Measurements from ENCODE around the gene TPST2. TPM values are rescaled to one million over a fixed set of nuclear protein-coding genes. Genes with fewer than 3 reads are reported as not detected.
A peak's percentile ranks its signal among the peaks of the same experiment; 100 is the strongest.

Gene TPST2
- polyA plus RNA-seq, 1 experiment = 33.6 TPM

DNA sequence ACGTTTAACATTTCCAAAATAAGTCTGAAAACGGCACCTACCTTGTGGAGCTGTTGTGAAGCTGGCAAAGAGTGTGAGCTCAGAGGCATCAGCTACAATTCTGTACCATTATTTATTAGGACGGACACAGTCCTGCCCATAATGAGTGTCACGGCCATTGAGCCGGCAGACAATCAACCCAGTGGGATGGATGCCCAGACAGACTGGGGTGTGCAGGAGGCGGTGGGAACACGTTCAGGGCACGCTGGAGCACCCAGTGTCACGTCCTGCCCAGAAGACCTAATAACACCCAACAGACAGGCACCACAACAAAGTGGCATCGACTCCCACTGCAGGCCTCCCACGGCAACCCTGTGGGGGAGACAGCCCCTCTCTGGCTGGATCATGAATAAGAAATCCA lies 34.5 kb downstream of the TPST2 start:
- CTCF ChIA-PET = no interaction called here
- no peak overlapping the region for H3K4me3 ChIP-seq (ENCODE audit: low read depth, low read length)
- no peak for DNase-seq (ENCODE audit: low read depth, low spot score)

DNA sequence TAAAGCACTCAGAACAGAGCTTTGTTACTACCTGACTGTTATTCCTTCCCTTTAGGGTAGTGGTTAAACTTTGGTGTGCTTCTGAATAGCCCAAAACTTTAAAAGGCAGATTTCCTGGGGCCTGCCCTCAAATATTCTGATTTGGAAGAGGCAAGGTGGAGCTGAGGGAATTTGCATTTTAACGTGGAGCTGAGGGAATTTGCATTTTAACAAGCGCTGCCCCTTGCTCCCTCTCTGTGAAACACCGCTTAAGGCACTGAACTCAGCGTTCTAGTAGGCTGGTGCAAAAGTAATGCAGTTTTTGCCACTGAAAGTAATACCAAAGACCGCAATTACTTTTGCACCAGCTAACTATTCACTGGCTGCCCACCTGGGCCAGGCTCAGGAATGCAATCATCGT lies 35.0 kb downstream of the TPST2 start:
- no peaks in the 10 kb centered on the region for H3K9me3 ChIP-seq (ENCODE audit: control insufficient read depth, insufficient read depth, low read length)
- TF ChIP-seq, protein P1, sequence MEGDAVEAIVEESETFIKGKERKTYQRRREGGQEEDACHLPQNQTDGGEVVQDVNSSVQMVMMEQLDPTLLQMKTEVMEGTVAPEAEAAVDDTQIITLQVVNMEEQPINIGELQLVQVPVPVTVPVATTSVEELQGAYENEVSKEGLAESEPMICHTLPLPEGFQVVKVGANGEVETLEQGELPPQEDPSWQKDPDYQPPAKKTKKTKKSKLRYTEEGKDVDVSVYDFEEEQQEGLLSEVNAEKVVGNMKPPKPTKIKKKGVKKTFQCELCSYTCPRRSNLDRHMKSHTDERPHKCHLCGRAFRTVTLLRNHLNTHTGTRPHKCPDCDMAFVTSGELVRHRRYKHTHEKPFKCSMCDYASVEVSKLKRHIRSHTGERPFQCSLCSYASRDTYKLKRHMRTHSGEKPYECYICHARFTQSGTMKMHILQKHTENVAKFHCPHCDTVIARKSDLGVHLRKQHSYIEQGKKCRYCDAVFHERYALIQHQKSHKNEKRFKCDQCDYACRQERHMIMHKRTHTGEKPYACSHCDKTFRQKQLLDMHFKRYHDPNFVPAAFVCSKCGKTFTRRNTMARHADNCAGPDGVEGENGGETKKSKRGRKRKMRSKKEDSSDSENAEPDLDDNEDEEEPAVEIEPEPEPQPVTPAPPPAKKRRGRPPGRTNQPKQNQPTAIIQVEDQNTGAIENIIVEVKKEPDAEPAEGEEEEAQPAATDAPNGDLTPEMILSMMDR (IDR thresholded peaks at IDR 0.05; ENCODE audit: low read depth, low read length) = no peak
- no peak overlapping the region for H3K4me3 ChIP-seq (ENCODE audit: low read depth, low read length)
- H3K27ac ChIP-seq (ENCODE audit: low read depth, low read length) = no peak overlapping the region
- POLR2A ChIA-PET = interaction anchor here (0.7 kb wide), 1 partner anchor 34 kb away, joined by 3 read pairs; no protein-coding TSS in a partner anchor
- no peaks in the 10 kb centered on the region for H3K27me3 ChIP-seq (ENCODE audit: control insufficient read depth, insufficient read depth, low read length)
- CTCF ChIA-PET = no interaction called here
- no peak for DNase-seq (ENCODE audit: low read depth, low spot score)

More for the DNA sequence above, 34.5 kb downstream of the TPST2 start:
- H3K9me3 ChIP-seq (ENCODE audit: control insufficient read depth, insufficient read depth, low read length) = no peaks in the 10 kb centered on the region
- TF ChIP-seq, protein P1 (IDR thresholded peaks at IDR 0.05; ENCODE audit: low read depth, low read length) = no peak
- H3K27me3 ChIP-seq (ENCODE audit: control insufficient read depth, insufficient read depth, low read length) = no peaks in the 10 kb centered on the region
- H3K27ac ChIP-seq (ENCODE audit: low read depth, low read length) = no peak overlapping the region
- POLR2A ChIA-PET = no interaction called here

DNA sequence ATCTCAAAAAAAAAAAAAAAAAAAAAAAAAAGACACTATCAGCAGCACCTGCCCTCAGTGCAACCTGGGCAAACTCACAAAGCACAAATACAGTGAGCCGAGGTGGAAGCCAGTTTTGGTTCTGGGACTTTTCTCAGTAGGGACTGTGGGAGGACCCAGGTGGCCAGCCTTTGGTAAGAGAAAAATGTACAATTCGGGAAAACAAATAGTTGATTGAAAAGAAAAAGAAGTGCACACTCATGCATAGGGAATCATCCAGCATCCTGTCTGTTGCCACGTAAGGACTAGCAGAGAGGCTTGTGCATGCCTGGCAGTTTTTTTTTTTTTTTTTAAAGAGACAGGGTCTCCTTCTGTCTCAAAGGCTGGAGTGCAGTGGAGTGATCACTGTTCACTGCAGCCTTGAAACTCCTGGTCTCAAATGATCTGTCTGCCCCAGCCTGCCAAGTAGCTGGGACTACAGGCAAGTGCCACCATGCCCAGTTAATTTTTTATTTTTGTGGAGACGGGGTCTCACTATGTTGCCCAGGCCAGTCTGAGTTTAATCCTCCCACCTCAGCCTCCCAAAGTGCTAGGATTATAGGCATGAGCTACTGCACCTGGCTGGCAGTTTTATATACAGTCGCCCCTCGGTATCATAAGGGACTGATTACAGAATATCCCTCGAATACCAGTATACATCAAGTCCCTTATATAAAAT lies 36.7 kb downstream of the TPST2 start:
- Histone ChIP-seq H3K27me3 (ENCODE audit: control insufficient read depth, insufficient read depth, low read length) (no peaks in the 10 kb centered on the region), H3K27ac (ENCODE audit: low read depth, low read length) (peak overlapping the region; percentile 98), H3K9me3 (ENCODE audit: control insufficient read depth, insufficient read depth, low read length) (no peaks in the 10 kb centered on the region), H3K4me3 (ENCODE audit: low read depth, low read length) (peak overlapping the region; percentile 20)
- peak; percentile 77 for DNase-seq (ENCODE audit: low read depth, low spot score)
- CTCF ChIA-PET = interaction anchor here (0.5 kb wide), 1 partner anchor 33 kb away, joined by 4 read pairs; no protein-coding TSS in a partner anchor
- TF ChIP-seq, protein P1 (IDR thresholded peaks at IDR 0.05; ENCODE audit: low read depth, low read length) = no peak
- POLR2A ChIA-PET = no interaction called here

DNA sequence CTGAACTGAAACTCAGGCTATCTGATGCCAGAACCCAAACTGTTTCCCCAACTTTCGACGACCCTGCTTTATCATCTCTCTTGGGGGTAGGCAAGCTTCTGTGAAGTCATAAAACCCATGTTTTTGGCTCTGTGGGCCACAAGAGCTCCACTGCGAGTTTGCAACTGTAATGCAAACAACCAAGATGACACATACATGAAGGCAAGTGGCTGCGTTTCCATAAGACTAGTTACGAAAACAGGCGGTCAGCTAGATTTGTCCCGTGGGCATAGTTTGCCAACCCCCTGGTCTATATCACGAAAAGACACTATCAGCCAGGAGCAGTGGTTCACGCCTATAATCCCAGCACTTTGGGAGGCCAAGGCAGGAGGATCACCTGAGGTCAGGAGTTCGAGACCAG lies 37.5 kb downstream of the TPST2 start:
- Histone ChIP-seq H3K4me3 (ENCODE audit: low read depth, low read length) (no peak overlapping the region), H3K9me3 (ENCODE audit: control insufficient read depth, insufficient read depth, low read length) (no peaks in the 10 kb centered on the region), H3K27me3 (ENCODE audit: control insufficient read depth, insufficient read depth, low read length) (no peaks in the 10 kb centered on the region), H3K27ac (ENCODE audit: low read depth, low read length) (peak overlapping the region; percentile 98)
- TF ChIP-seq, protein P1 (IDR thresholded peaks at IDR 0.05; ENCODE audit: low read depth, low read length) = no peak
- DNase-seq (ENCODE audit: low read depth, low spot score) = no peak
- ChIA-PET POLR2A (interaction anchor here (0.6 kb wide), 1 partner anchor 58 kb away, joined by 3 read pairs; no protein-coding TSS in a partner anchor), CTCF (no interaction called here)

DNA sequence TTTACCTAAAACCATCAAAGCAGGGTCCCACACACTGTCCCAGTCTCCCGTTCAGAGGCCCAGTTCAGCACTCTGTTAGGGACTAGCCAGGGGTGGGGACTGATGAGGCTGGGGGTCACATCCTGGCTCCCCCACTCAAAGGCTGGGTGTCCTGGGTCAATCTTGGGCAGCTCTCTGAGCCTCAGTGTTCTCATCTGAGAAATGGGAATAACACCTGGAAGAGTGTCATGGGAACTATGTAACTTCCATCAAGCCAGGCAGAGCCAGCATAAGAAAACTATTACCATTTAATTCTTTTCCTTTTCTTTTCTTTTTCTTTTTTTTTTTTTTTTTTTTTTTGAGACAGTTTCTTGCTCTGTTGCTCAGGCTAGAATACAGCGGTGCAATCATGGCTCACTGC lies 38.4 kb downstream of the TPST2 start:
- Histone ChIP-seq H3K9me3 (ENCODE audit: control insufficient read depth, insufficient read depth, low read length) (no peaks in the 10 kb centered on the region), H3K27ac (ENCODE audit: low read depth, low read length) (peak overlapping the region; percentile 85), H3K27me3 (ENCODE audit: control insufficient read depth, insufficient read depth, low read length) (no peaks in the 10 kb centered on the region), H3K4me3 (ENCODE audit: low read depth, low read length) (no peak overlapping the region)
- no peak for DNase-seq (ENCODE audit: low read depth, low spot score)
- ChIA-PET POLR2A (interaction anchor here (1.0 to 1.2 kb wide), 2 partner anchors 59 to 68 kb away, joined by 4 to 5 read pairs; partner anchors contain the start of genes HPS4 and SRRD), CTCF (interaction anchor here (0.8 kb wide), 1 partner anchor 39 kb away, joined by 3 read pairs; no protein-coding TSS in a partner anchor)
- TF ChIP-seq, protein P1 (IDR thresholded peaks at IDR 0.05; ENCODE audit: low read depth, low read length) = no peak

Measured in AG04450 (cell line).